ENCODE data around the gene AGPAT3. TPM values are rescaled to one million over a fixed set of nuclear protein-coding genes. Genes with fewer than 3 reads are reported as not detected.

The AGPAT3 gene
- total RNA-seq, 4 donors from 2014 or later, result 31.7 to 35.7 (median 33.0) TPM

- Histone ChIP-seq H3K36me3 (peaks cover 0 to 66% (median 11%) of the 10 kb centered on the region in 3 donors), H3K27me3 (no peaks in the 10 kb centered on the region), H3K9me3 (no peaks in the 10 kb centered on the region), H3K4me3 (no peak overlapping the region), H3K4me1 (peaks cover 0 to 7% (median 0%) of the 10 kb centered on the region in 3 donors), H3K27ac (no peak overlapping the region)
- intact Hi-C loops (cut with DNase I), result no loop called here
- no peak for TF ChIP-seq POLR2A (IDR thresholded peaks at IDR 0.05)
- TF ChIP-seq CTCF (IDR thresholded peaks at IDR 0.05), result no peak
- no peak for DNase-seq
- WGBS, 2 donors, result 81 to 86% methylated on average over 5 to 26 of the region's 39 CpGs
Measured at GRCh38 chr21:43959231-43960116, 94.5 kb downstream of the AGPAT3 start.

- intact Hi-C loops (cut with DNase I), result no loop called here
- H3K9me3 ChIP-seq, result no peaks in the 10 kb centered on the region
- WGBS, 2 donors, result 86 to 92% methylated on average over 24 of the region's 24 CpGs
- no peak for DNase-seq
- H3K4me3 ChIP-seq, result no peak overlapping the region
- TF ChIP-seq CTCF (IDR thresholded peaks at IDR 0.05), result no peak
- no peak for TF ChIP-seq POLR2A (IDR thresholded peaks at IDR 0.05)
- H3K27ac ChIP-seq, result no peak overlapping the region
- no peaks in the 10 kb centered on the region for H3K27me3 ChIP-seq
- peaks cover 6 to 65% (median 11%) of the 10 kb centered on the region in 3 donors for H3K36me3 ChIP-seq
- H3K4me1 ChIP-seq, result peaks cover 0 to 7% (median 0%) of the 10 kb centered on the region in 3 donors
Measured at GRCh38 chr21:43961382-43961909, 96.4 kb downstream of the AGPAT3 start.

- no peak overlapping the region for H3K27ac ChIP-seq
- H3K4me3 ChIP-seq, result no peak overlapping the region
- 88 to 93% methylated on average over 14 to 17 of the region's 17 CpGs for WGBS, 2 donors
- H3K4me1 ChIP-seq, result peaks cover 0 to 7% (median 0%) of the 10 kb centered on the region in 3 donors
- peaks cover 17 to 90% (median 21%) of the 10 kb centered on the region in 3 donors for H3K36me3 ChIP-seq
- no peak for TF ChIP-seq POLR2A (IDR thresholded peaks at IDR 0.05)
- no peak for TF ChIP-seq CTCF (IDR thresholded peaks at IDR 0.05)
- no peak for DNase-seq
- H3K27me3 ChIP-seq, result no peaks in the 10 kb centered on the region
- H3K9me3 ChIP-seq, result no peaks in the 10 kb centered on the region
- intact Hi-C loops (cut with DNase I), result no loop called here
Measured at GRCh38 chr21:43965911-43966585, 101.0 kb downstream of the AGPAT3 start.

DNA sequence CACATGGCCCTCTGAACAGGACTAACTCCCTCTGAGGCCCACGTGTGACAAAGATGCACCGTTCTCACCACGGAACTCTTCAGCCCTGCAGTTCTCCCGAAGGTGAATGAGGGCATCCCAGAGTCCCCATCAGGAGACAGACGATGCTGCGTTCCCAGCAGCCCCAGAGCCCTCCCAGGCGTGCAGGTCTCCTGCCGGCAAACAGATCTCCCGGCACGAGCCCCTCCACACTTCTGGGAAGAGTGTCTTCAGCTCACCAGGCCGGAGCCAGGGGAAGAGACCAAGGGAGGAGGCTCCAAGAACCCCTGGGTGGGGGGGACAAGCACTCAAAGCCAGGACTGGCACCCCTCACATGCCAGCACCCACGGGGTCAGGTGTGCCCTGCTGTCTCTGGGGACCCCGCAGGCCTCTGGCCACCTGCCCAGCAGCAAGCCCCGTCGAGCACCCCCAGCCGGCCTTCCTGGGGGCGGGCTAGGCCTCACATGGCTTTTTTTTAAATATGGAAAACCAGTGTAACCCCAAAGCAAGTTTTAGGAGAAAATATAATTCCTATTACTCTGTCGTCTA, 102.0 kb downstream of the AGPAT3 start:
- Histone ChIP-seq H3K9me3 (no peaks in the 10 kb centered on the region), H3K27ac (no peak overlapping the region), H3K4me3 (no peak overlapping the region), H3K4me1 (peaks cover 0 to 7% (median 0%) of the 10 kb centered on the region in 3 donors), H3K36me3 (peaks cover 21 to 92% (median 25%) of the 10 kb centered on the region in 3 donors), H3K27me3 (no peaks in the 10 kb centered on the region)
- 80 to 82% methylated on average over 7 to 13 of the region's 18 CpGs for WGBS, 2 donors
- TF ChIP-seq CTCF (IDR thresholded peaks at IDR 0.05) (no peak), POLR2A (IDR thresholded peaks at IDR 0.05) (no peak)
- intact Hi-C loops (cut with DNase I), result no loop called here
- no peak for DNase-seq

All from esophagus squamous epithelium (tissue), 5 donors.